Right lobe of liver (tissue), 6 donors: ENCODE measurements around the gene EI24. TPM values are rescaled to one million over a fixed set of nuclear protein-coding genes. Genes with fewer than 3 reads are reported as not detected.
A peak's percentile ranks its signal among the peaks of the same experiment; 100 is the strongest.

Source experiments
- ATAC-seq, 4 donors: fragments of 200-7000 bp; cut with Tn5 transposase; one replicate each; pipeline ENCODE4 v1.9.1; 2020; ENCODE audit warnings: mild to moderate bottlenecking in 4 of 4, moderate library complexity in 4 of 4
- DNase-seq, 3 donors: peaks; one replicate each; pipeline ENCODE4 v3.0.0-alpha.2; 2020
- H3K27ac ChIP-seq, 3 donors: fragments of 200-600 bp; one replicate each; pipeline ENCODE4 v1.8.0; 2022
- H3K27me3 ChIP-seq, 2 donors: fragments of 200-600 bp; one replicate each; pipeline ENCODE4 v1.8.0; 2022
- H3K36me3 ChIP-seq, 4 donors: fragments of 200-600 bp; sonication (generic) in 1 of 4; one replicate each; pipeline versions ENCODE4 v1.5.1 to v1.8.0; 2017 to 2022; ENCODE audit warnings: control low read depth in 1 of 4
- H3K4me1 ChIP-seq, 4 donors: fragments of 200-600 bp; sonication (generic) in 1 of 4; one replicate each; pipeline versions ENCODE4 v1.5.1 to v1.8.0; 2017 to 2022; ENCODE audit warnings: control low read depth in 1 of 4
- H3K4me3 ChIP-seq, 3 donors: fragments of 200-600 bp; one replicate each; pipeline ENCODE4 v1.8.0; 2022
- H3K9me3 ChIP-seq, 4 donors: fragments of 200-600 bp; sonication (generic) in 1 of 4; one replicate each; pipeline versions ENCODE4 v1.5.1 to v1.8.0; 2017 to 2022; ENCODE audit warnings: control low read depth in 1 of 4
- POLR2A ChIP-seq: fragments of 450-650 bp; IDR thresholded peaks from one replicate; pipeline ENCODE4 v1.6.1; 2017; ENCODE audit warnings: antibody characterized with exemption, mild to moderate bottlenecking
- WGBS: methylation state at CpG from one replicate; pipeline ENCODE4 v1.1.6; 2018; ENCODE audit warnings: low coverage, low lambda C conversion rate; ENCODE audit not compliant: insufficient coverage; ENCODE audit errors: missing lambda C conversion rate; 5-methylcytosine and 5-hydroxymethylcytosine counted together
- intact Hi-C, 2 donors: fragments of 100-400 bp; cut with DNase I; formaldehyde crosslinking; loops; one replicate each; pipeline versions ENCODE4 v1.11.2 to v1.14.1; 2022
- long read RNA-seq: library from polyadenylated mRNA; unstranded; transcript quantifications from one replicate; pipeline ENCODE4 v2.0.0, GENCODE V29; 2019
- total RNA-seq, 6 experiments: library from RNA; depleted of rRNA in 2 of 6; stranded (reverse); fragments of >200 nt in 2 of 6; fragmentation: NEBNext Ultra II Directional in 3 of 6; extraction: Animal tissue kit (Norgen Biotek cat#: 25700) in 3 of 6; gene quantifications; one replicate each; pipeline versions ENCODE4 v1.1.0 to v1.2.4, GENCODE V29; 2016 to 2023
- TF ChIP-seq, protein P1 (sequence below), 4 donors: fragments of 200-600 bp in 3 of 4; fragments of 450-650 bp in 1 of 4; IDR thresholded peaks; one replicate each; pipeline versions ENCODE4 v1.5.1 to v1.8.0; 2016 to 2022; ENCODE audit warnings: antibody characterized with exemption in 4 of 4, mild to moderate bottlenecking in 2 of 4
- donor health status: DM: no; HTN: yes; CAD: no.
- donor health status: DM: no; HTN: no; CAD: no.
- donor health status: DM: no; HTN: no; CAD: no.
- donor health status: DM: no; HTN: yes; CAD: no.
- donor health status: DM: no; HTN: yes; CAD: no.

EI24 gene
- 100 to 1,000 TPM in 5 of 6 experiments, 10 to 100 TPM in 1; 74.4 to 232 (median 113) TPM for total RNA-seq
- long read RNA-seq, transcript EI24-201 (11 exons, 2,455 nt): major isoform, 14 of 41 reads
- long read RNA-seq, partial matches to known transcripts: 22 of 41 reads
- long read RNA-seq, other reads (novel, unspliced or antisense): 4 of 41 reads

DNA sequence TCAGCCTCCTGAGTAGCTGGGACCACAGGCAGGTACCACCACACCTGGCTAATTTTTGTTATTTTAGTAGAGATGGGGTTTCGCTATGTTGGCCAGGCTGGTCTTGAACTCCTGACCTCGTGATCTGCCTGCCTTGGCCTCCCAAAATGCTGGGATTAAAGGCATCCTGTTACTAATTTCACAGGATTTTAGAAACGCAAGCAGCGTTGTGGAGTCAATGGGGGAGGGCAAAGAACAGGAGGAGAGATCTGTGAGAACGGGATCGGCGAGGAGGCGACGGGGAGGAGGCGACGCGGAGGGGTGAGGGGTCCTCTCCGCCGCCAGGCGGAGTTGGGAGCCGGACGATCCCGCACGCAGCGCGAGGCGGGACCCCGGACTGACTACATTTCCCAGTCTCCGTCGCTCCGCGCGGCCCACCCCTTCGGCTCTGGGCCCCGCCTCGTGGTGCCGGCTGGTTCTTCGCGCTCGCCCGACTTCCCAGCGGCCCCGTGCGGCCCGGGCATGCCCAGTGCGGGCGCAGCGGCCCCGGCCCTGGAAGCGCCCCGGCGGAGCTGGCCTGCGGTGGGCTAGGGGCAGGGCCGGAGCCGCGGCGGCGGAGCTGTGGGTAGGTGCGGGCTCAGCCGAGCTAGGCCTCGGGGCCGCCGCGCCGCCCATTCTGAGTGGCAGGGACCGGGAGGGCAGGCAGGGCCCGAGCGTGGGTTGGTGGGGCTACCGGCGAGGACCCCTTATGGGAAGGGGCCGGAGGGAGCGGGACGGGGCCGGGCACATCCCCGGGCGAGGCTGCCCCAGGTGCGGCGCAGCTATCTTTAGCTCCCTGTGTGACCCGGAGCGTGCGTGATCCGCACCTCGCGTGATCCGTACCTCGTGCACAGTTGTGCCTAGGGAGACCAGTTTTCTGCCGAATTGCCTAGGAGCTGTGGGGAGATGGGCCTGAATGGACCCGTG lies at the start of gene EI24:
TSS of gene EI24 (plus strand) at position 508 of the 945 bp plus-strand sequence. CDS start 3,051 bp downstream, outside the sequence.
- ATAC-seq (peak; percentile 84 to 94 (median 88)), DNase-seq (peak; percentile 93 to 94 (median 94))
- peak; percentile 93 for TF ChIP-seq POLR2A
- TF ChIP-seq, protein P1, sequence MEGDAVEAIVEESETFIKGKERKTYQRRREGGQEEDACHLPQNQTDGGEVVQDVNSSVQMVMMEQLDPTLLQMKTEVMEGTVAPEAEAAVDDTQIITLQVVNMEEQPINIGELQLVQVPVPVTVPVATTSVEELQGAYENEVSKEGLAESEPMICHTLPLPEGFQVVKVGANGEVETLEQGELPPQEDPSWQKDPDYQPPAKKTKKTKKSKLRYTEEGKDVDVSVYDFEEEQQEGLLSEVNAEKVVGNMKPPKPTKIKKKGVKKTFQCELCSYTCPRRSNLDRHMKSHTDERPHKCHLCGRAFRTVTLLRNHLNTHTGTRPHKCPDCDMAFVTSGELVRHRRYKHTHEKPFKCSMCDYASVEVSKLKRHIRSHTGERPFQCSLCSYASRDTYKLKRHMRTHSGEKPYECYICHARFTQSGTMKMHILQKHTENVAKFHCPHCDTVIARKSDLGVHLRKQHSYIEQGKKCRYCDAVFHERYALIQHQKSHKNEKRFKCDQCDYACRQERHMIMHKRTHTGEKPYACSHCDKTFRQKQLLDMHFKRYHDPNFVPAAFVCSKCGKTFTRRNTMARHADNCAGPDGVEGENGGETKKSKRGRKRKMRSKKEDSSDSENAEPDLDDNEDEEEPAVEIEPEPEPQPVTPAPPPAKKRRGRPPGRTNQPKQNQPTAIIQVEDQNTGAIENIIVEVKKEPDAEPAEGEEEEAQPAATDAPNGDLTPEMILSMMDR (IDR thresholded peaks at IDR 0.05): peak; percentile 61 to 66 (median 62)
- Histone ChIP-seq H3K9me3 (no peaks in the 10 kb centered on the region), H3K4me1 (peaks cover 0 to 56% (median 11%) of the 10 kb centered on the region in 4 donors), H3K36me3 (peaks cover 0 to 19% (median 8%) of the 10 kb centered on the region in 4 donors), H3K27me3 (no peaks in the 10 kb centered on the region), H3K27ac (peak within 1 kb of the TSS; percentile 83 to 96 (median 93)), H3K4me3 (peak within 1 kb of the TSS; percentile 89 to 99 (median 95))
- intact Hi-C loops: no loop called here
- under 1% methylated on average over 18 of the region's 83 CpGs for WGBS

DNA sequence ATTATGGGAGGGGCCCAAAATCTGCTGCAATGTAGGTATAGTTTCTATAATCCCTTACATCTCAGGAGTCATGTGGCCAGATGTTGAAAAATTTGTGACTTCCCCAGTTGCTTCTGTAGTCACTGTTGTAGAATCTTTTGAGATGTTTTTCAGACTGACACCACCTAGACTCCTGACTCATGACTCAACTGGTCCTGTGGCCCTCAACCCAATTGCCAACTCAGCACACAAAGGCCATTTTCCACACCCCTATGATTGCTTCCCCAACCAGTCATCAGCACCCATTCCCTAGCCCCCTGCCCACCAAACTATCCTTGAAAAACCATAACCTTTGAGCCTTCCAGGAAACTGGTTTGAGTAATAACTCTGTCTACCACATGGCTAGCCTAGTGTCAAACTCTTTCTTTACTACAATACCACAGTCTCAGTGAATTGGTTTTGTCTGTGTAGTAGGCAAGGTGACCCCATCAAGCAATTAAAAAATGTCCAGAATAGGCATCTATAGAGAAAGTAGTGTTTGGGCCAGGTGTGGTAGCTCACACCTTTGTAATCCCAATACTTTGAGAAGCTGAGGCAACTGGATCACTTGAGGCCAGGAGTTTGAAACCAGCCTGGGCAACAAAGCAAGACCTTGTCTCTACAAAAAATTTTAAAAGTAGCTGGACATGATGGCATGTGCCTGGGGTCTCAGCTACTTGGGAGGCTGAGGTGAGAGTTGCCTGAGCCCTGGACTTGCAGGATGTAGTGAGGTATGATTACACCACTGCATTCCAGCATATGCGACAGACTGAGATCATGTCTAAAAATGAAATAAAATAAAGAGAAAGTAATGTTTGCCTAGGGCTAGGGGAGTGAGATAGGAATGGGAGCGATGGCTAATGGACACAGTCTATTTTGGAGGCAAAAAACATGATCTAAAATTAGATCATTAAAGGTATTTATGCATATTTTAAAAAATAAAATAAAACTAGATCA lies 49.1 kb upstream of the EI24 start:
- no peak overlapping the region for H3K27ac ChIP-seq
- intact Hi-C loops: no loop called here
- no peak overlapping the region for H3K4me3 ChIP-seq
- no peak for ATAC-seq
- H3K9me3 ChIP-seq: no peaks in the 10 kb centered on the region
- no peaks in the 10 kb centered on the region for H3K4me1 ChIP-seq
- 95% methylated on average over 2 of the region's 2 CpGs for WGBS
- no peaks in the 10 kb centered on the region for H3K27me3 ChIP-seq
- no peak for DNase-seq
- TF ChIP-seq, protein P1 (IDR thresholded peaks at IDR 0.05): no peak
- no peak for TF ChIP-seq POLR2A
- no peaks in the 10 kb centered on the region for H3K36me3 ChIP-seq

DNA sequence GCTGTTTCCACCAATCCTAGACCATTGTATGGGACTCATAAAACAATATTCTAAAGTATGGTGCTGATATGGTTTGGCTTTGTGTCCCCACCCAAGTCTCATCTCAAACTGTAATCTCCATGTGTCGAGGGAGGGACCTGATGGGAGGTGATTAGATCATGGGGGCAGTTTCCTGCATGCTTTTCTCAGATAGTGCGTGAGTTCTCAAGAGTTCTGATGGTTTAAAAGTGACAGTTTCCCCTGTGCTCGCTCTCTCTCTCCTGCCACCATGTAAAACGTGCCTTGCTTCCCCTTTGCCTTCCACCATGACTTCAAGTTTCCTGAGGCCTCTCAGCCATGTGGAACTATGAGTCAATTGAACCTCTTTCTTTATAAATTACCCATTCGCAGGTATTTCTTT lies 44.0 kb upstream of the EI24 start:
- H3K27ac ChIP-seq: no peak overlapping the region
- no peaks in the 10 kb centered on the region for H3K27me3 ChIP-seq
- ATAC-seq: no peak
- H3K36me3 ChIP-seq: no peaks in the 10 kb centered on the region
- intact Hi-C loops: no loop called here
- H3K9me3 ChIP-seq: no peaks in the 10 kb centered on the region
- TF ChIP-seq, protein P1 (IDR thresholded peaks at IDR 0.05): no peak
- TF ChIP-seq POLR2A: no peak
- no peak overlapping the region for H3K4me3 ChIP-seq
- H3K4me1 ChIP-seq: no peaks in the 10 kb centered on the region
- DNase-seq: no peak
- 62% methylated on average over 5 of the region's 5 CpGs for WGBS

GRCh38 chr11:125532668-125533067 lies 36.6 kb upstream of the EI24 start:
- no peak for ATAC-seq
- H3K27ac ChIP-seq: no peak overlapping the region
- no peak for DNase-seq
- H3K4me3 ChIP-seq: no peak overlapping the region
- no peaks in the 10 kb centered on the region for H3K9me3 ChIP-seq
- 63% methylated on average over 3 of the region's 3 CpGs for WGBS
- no peaks in the 10 kb centered on the region for H3K4me1 ChIP-seq
- no peaks in the 10 kb centered on the region for H3K36me3 ChIP-seq
- TF ChIP-seq, protein P1 (IDR thresholded peaks at IDR 0.05): no peak
- TF ChIP-seq POLR2A: no peak
- no peaks in the 10 kb centered on the region for H3K27me3 ChIP-seq
- intact Hi-C loops: no loop called here
